IMR-90 (cell line): Measurements from ENCODE around the gene SORCS1. TPM values are rescaled to one million over a fixed set of nuclear protein-coding genes. Genes with fewer than 3 reads are reported as not detected.

Source experiments
- ATAC-seq: fragments of 200-7000 bp; cut with Tn5 transposase; 2 replicates; pipeline ENCODE4 v1.9.1; 2020; ENCODE audit warnings: low read depth, mild to moderate bottlenecking, moderate library complexity
- BruUV-seq: library from RNA; stranded (reverse); fragments of 400-500 nt; replicated peaks from 2 replicates; lab custom pipeline; 2021; lab: Mats Ljungman, UMichigan
- CTCF ChIA-PET: fragments of 300-600 bp; formaldehyde crosslinking; extraction: SDS; loops from one replicate; lab custom pipeline; 2021; ENCODE audit warnings: antibody characterized with exemption; lab: Yijun Ruan, JAX
- POLR2A ChIA-PET: fragments of 300-600 bp; sonication (Branson Sonifier 250); formaldehyde crosslinking; loops from one replicate; lab custom pipeline; 2022; ENCODE audit warnings: antibody characterized with exemption; ENCODE audit not compliant: unreplicated experiment; lab: Charles Lee
- DNase-seq: peaks from one replicate; pipeline ENCODE4 v3.0.0; 2013
- H2AFZ ChIP-seq: replicated peaks from 2 replicates; pipeline ENCODE3; 2013; ENCODE audit warnings: low read length, mild to moderate bottlenecking; ENCODE audit not compliant: poor library complexity
- H2AK5ac ChIP-seq: 2 replicates; pipeline ENCODE4 v1.6.1; 2013; ENCODE audit warnings: low read depth, low read length, inconsistent platforms
- H2AK9ac ChIP-seq: replicated peaks from 2 replicates; pipeline ENCODE3; 2013; ENCODE audit warnings: mild to moderate bottlenecking, low read depth, low read length, moderate library complexity; ENCODE audit not compliant: poor library complexity
- H2BK120ac ChIP-seq: 2 replicates; pipeline ENCODE4 v1.6.1; 2013; ENCODE audit warnings: low read depth, low read length, inconsistent platforms
- H2BK15ac ChIP-seq: 3 replicates; pipeline ENCODE4 v1.6.1; 2013; ENCODE audit warnings: low read depth, low read length, inconsistent platforms
- H2BK20ac ChIP-seq: 2 replicates; pipeline ENCODE4 v1.6.1; 2013; ENCODE audit warnings: low read depth, mild to moderate bottlenecking, inconsistent platforms, low read length, moderate library complexity
- H2BK5ac ChIP-seq: 2 replicates; pipeline ENCODE4 v1.6.1; 2013; ENCODE audit warnings: mild to moderate bottlenecking, low read depth, low read length, inconsistent platforms; ENCODE audit not compliant: poor library complexity, severe bottlenecking
- H3K14ac ChIP-seq: replicated peaks from 2 replicates; pipeline ENCODE4 v1.6.1; 2013; ENCODE audit warnings: low read depth, low read length, inconsistent platforms
- H3K18ac ChIP-seq: 2 replicates; pipeline ENCODE4 v1.6.1; 2013; ENCODE audit warnings: low read depth, low read length, control low read depth
- H3K23ac ChIP-seq: 2 replicates; pipeline ENCODE4 v1.6.1; 2013; ENCODE audit warnings: low read depth, low read length, inconsistent platforms
- H3K27ac ChIP-seq: 2 replicates; pipeline ENCODE4 v1.5.1; 2013; ENCODE audit warnings: mild to moderate bottlenecking, control low read depth, low read length; ENCODE audit not compliant: insufficient read depth
- H3K27me3 ChIP-seq: 2 replicates; pipeline ENCODE4 v1.6.1; 2013; ENCODE audit warnings: low read length; ENCODE audit not compliant: control insufficient read depth, insufficient read depth
- H3K36me3 ChIP-seq: 2 replicates; pipeline ENCODE4 v1.6.1; 2013; ENCODE audit warnings: low read length, mixed read lengths; ENCODE audit not compliant: control insufficient read depth, insufficient read depth
- H3K4ac ChIP-seq: 2 replicates; pipeline ENCODE4 v1.6.1; 2013; ENCODE audit warnings: low read depth, low read length, inconsistent platforms
- H3K4me1 ChIP-seq: 2 replicates; pipeline ENCODE4 v1.6.1; 2013; ENCODE audit warnings: low read length, mixed read lengths; ENCODE audit not compliant: control insufficient read depth, insufficient read depth
- H3K4me2 ChIP-seq: 2 replicates; pipeline ENCODE4 v1.6.1; 2013; ENCODE audit warnings: low read depth, mild to moderate bottlenecking, control low read depth, low read length, moderate library complexity
- H3K4me3 ChIP-seq: 2 replicates; pipeline ENCODE4 v1.5.1; 2013; ENCODE audit warnings: low read depth, mild to moderate bottlenecking, control low read depth, low read length, moderate library complexity; ENCODE audit not compliant: insufficient read depth
- H3K56ac ChIP-seq: 2 replicates; pipeline ENCODE4 v1.6.1; 2013; ENCODE audit warnings: low read length, inconsistent platforms; ENCODE audit not compliant: insufficient read depth; ENCODE audit errors: extremely low read depth
- H3K79me1 ChIP-seq, 2 experiments: 2 replicates each; pipeline ENCODE4 v1.6.1; 2013; ENCODE audit warnings: low read length in 2 of 2, inconsistent platforms in 1 of 2, low read depth in 1 of 2
- H3K9ac ChIP-seq: 2 replicates; pipeline ENCODE4 v1.6.1; 2013; ENCODE audit warnings: low read depth, low read length, control low read depth
- H3K9me1 ChIP-seq: 2 replicates; pipeline ENCODE4 v1.6.1; 2013; ENCODE audit warnings: low read length, inconsistent platforms; ENCODE audit not compliant: insufficient read depth
- H3K9me3 ChIP-seq: 2 replicates; pipeline ENCODE4 v1.6.1; 2013; ENCODE audit warnings: low read length; ENCODE audit not compliant: control insufficient read depth, insufficient read depth
- H4K20me1 ChIP-seq: 2 replicates; pipeline ENCODE4 v1.6.1; 2013; ENCODE audit warnings: low read length, inconsistent platforms; ENCODE audit not compliant: insufficient read depth
- H4K5ac ChIP-seq: 2 replicates; pipeline ENCODE4 v1.6.1; 2013; ENCODE audit warnings: mild to moderate bottlenecking, low read depth, low read length, control low read depth
- H4K8ac ChIP-seq, 2 experiments: 2 replicates each; pipeline ENCODE4 v1.6.1; 2013; ENCODE audit warnings: low read depth in 2 of 2, low read length in 2 of 2, control low read depth in 1 of 2, inconsistent platforms in 1 of 2
- H4K91ac ChIP-seq: 2 replicates; pipeline ENCODE4 v1.6.1; 2013; ENCODE audit warnings: low read depth, low read length, inconsistent platforms; ENCODE audit not compliant: insufficient read depth
- BHLHE40 ChIP-seq: fragments of 150-350 bp; IDR thresholded peaks from 2 replicates; pipeline ENCODE4 v1.6.1; 2016; ENCODE audit warnings: mild to moderate bottlenecking, low read depth, low read length
- CEBPB ChIP-seq: IDR thresholded peaks from 2 replicates; pipeline ENCODE4 v1.6.1; 2012; ENCODE audit warnings: low read depth, low read length, improper control_type of control experiment
- CHD1 ChIP-seq: IDR thresholded peaks from 2 replicates; pipeline ENCODE4 v1.6.1; 2012; ENCODE audit warnings: low read depth, low read length, improper control_type of control experiment
- CTCF ChIP-seq: conservative IDR thresholded peaks from 2 replicates; pipeline ENCODE4 v1.5.1; 2012; ENCODE audit warnings: mild to moderate bottlenecking, low read depth, low read length, improper control_type of control experiment
- ELK1 ChIP-seq: fragments of 150-350 bp; IDR thresholded peaks from 2 replicates; pipeline ENCODE4 v1.6.1; 2016; ENCODE audit warnings: low read depth, mild to moderate bottlenecking, low read length, moderate library complexity, borderline replicate concordance
- FOS ChIP-seq: fragments of 150-350 bp; IDR thresholded peaks from 2 replicates; pipeline ENCODE4 v1.6.1; 2016; ENCODE audit warnings: low read depth, low read length
- MAFK ChIP-seq: IDR thresholded peaks from 2 replicates; pipeline ENCODE4 v1.6.1; 2012; ENCODE audit warnings: low read depth, low read length, improper control_type of control experiment
- MAZ ChIP-seq: IDR thresholded peaks from 2 replicates; pipeline ENCODE4 v1.6.1; 2012; ENCODE audit warnings: low read depth, mild to moderate bottlenecking, low read length, improper control_type of control experiment, moderate library complexity, borderline replicate concordance
- MXI1 ChIP-seq: IDR thresholded peaks from 2 replicates; pipeline ENCODE4 v1.6.1; 2012; ENCODE audit warnings: low read depth, mild to moderate bottlenecking, low read length, moderate library complexity, borderline replicate concordance
- NFE2L2 ChIP-seq: fragments of 150-350 bp; IDR thresholded peaks from 2 replicates; pipeline ENCODE4 v1.6.1; 2016; ENCODE audit warnings: low read depth, mild to moderate bottlenecking, low read length
- POLR2A ChIP-seq: IDR thresholded peaks from 2 replicates; pipeline ENCODE4 v1.6.1; 2012; ENCODE audit warnings: mild to moderate bottlenecking, low read depth, low read length
- RAD21 ChIP-seq: IDR thresholded peaks from 2 replicates; pipeline ENCODE4 v1.6.1; 2012; ENCODE audit warnings: low read length, improper control_type of control experiment
- RCOR1 ChIP-seq: IDR thresholded peaks from 2 replicates; pipeline ENCODE4 v1.6.1; 2012; ENCODE audit warnings: mild to moderate bottlenecking, low read length, improper control_type of control experiment; ENCODE audit not compliant: insufficient replicate concordance
- RFX5 ChIP-seq: IDR thresholded peaks from 2 replicates; pipeline ENCODE4 v1.8.0; 2012; ENCODE audit warnings: low read depth, mild to moderate bottlenecking, low read length, moderate library complexity
- SMC3 ChIP-seq: fragments of 150-350 bp; IDR thresholded peaks from 2 replicates; pipeline ENCODE4 v1.6.1; 2016; ENCODE audit warnings: low read depth, mild to moderate bottlenecking, antibody characterized with exemption, low read length, moderate library complexity
- USF2 ChIP-seq: fragments of 150-350 bp; IDR thresholded peaks from 2 replicates; pipeline ENCODE4 v1.6.1; 2017; ENCODE audit warnings: mild to moderate bottlenecking, antibody characterized with exemption, low read length, low read depth
- dilution Hi-C: fragments of 300-500 bp; cut with HindIII; formaldehyde crosslinking; loops from one replicate; pipeline ENCODE4 v1.14.3; 2018; ENCODE audit warnings: low sequenced_read_pairs; ENCODE audit not compliant: unreplicated experiment
- in situ Hi-C: fragments of 300-500 bp; cut with MboI; formaldehyde crosslinking; loops from 3 replicates; pipeline ENCODE4 v1.14.3; 2019; ENCODE audit warnings: low sequenced_read_pairs, inconsistent platforms, mixed read lengths
- intact Hi-C: fragments of 100-400 bp; cut with micrococcal nuclease; formaldehyde crosslinking; loops from 2 replicates; pipeline ENCODE4 v1.10.0; 2022
- polyA plus RNA-seq, 3 experiments: library from polyadenylated mRNA; depleted of rRNA; stranded (reverse); fragments of >200 nt; gene quantifications; 2 replicates each; pipeline ENCODE4 v1.2.3, GENCODE V29; 2012; ENCODE audit warnings: low replicate concordance in 1 of 3
- total RNA-seq: library from RNA; depleted of rRNA; stranded (reverse); fragments of >200 nt; gene quantifications from 2 replicates; pipeline ENCODE4 v1.2.3, GENCODE V29; 2012

Gene SORCS1
- total and polyA plus RNA-seq, 2 of the 4 experiments (the other 2 are of a cell fraction): under 0.01 TPM; not detected in 1

GRCh38 chr10:107118866-107119265 is 45.6 kb downstream of the SORCS1 start:
- intact Hi-C loops: no loop called here
- CTCF ChIA-PET: no interaction called here

More at GRCh38 chr10:107118866-107119265, 45.6 kb downstream of the SORCS1 start:
- H3K27ac ChIP-seq: no peak overlapping the region
- H3K4me2 ChIP-seq: no peak overlapping the region
- no peaks in the 10 kb centered on the region for H3K9me1 ChIP-seq
- H3K18ac ChIP-seq: no peak overlapping the region
- no peaks in the 10 kb centered on the region for H3K4me1 ChIP-seq
- ATAC-seq (no peak), DNase-seq (no peak)
- H3K4me3 ChIP-seq: no peak overlapping the region
- no peak overlapping the region for H3K14ac ChIP-seq
- H3K9me3 ChIP-seq: no peaks in the 10 kb centered on the region
- POLR2A ChIA-PET: no interaction called here
- H4K91ac ChIP-seq: no peak overlapping the region
- no peaks in the 10 kb centered on the region for H3K36me3 ChIP-seq
- H2BK20ac ChIP-seq: no peak overlapping the region
- H3K23ac ChIP-seq: no peak overlapping the region
- H4K8ac ChIP-seq: no peak overlapping the region
- in situ Hi-C loops (no loop called here), dilution Hi-C loops (no loop called here)
- H4K5ac ChIP-seq: no peak overlapping the region
- H2BK15ac ChIP-seq: no peak overlapping the region
- no peak overlapping the region for H3K9ac ChIP-seq
- H2BK120ac ChIP-seq: no peak overlapping the region
- no peak overlapping the region for H2AFZ ChIP-seq
- TF ChIP-seq MAZ: no peak
- TF ChIP-seq ELK1: no peak
- TF ChIP-seq CHD1: no peak
- no peak for TF ChIP-seq CEBPB
- no peak for TF ChIP-seq BHLHE40
- TF ChIP-seq SMC3: no peak
- TF ChIP-seq RFX5: no peak
- no peak for TF ChIP-seq FOS
- TF ChIP-seq MAFK: no peak
- TF ChIP-seq RAD21: no peak
- TF ChIP-seq USF2: no peak
- TF ChIP-seq POLR2A: no peak
- no peak for TF ChIP-seq CTCF
- TF ChIP-seq NFE2L2: no peak
- TF ChIP-seq MXI1: no peak
- no peak for TF ChIP-seq RCOR1
- no TSS peak for BruUV-seq
- no peaks in the 10 kb centered on the region for H4K20me1 ChIP-seq
- no peaks in the 10 kb centered on the region for H3K79me1 ChIP-seq
- no peaks in the 10 kb centered on the region for H3K27me3 ChIP-seq
- H2BK5ac ChIP-seq: no peak overlapping the region
- no peak overlapping the region for H3K4ac ChIP-seq
- H2AK9ac ChIP-seq: no peak overlapping the region
- no peak overlapping the region for H2AK5ac ChIP-seq
- no peak overlapping the region for H3K56ac ChIP-seq
